HepG2 (cell line): Measurements from ENCODE around the gene NDST1. TPM values are rescaled to one million over a fixed set of nuclear protein-coding genes. Genes with fewer than 3 reads are reported as not detected.

Experiments
- CAMTA2 ChIP-seq: sonication (generic); formaldehyde crosslinking; IDR thresholded peaks from 2 replicates; pipeline ENCODE4 v1.4.0; 2020; ENCODE audit warnings: mild to moderate bottlenecking, missing genetic modification reagents, borderline replicate concordance
- EEA1 ChIP-seq: sonication (generic); formaldehyde crosslinking; IDR thresholded peaks from 2 replicates; pipeline ENCODE4 v1.5.1; 2020; ENCODE audit warnings: mild to moderate bottlenecking, missing genetic modification reagents, borderline replicate concordance
- FOXM1 ChIP-seq: sonication (generic); formaldehyde crosslinking; IDR thresholded peaks from 2 replicates; pipeline ENCODE4 v1.5.0; 2020; ENCODE audit warnings: missing genetic modification reagents
- HNF4A ChIP-seq: sonication (generic); formaldehyde crosslinking; IDR thresholded peaks from 2 replicates; pipeline ENCODE4 v1.4.0; 2020; ENCODE audit warnings: missing genetic modification reagents
- HOXD1 ChIP-seq: sonication (generic); formaldehyde crosslinking; IDR thresholded peaks from 2 replicates; pipeline ENCODE4 v1.5.0; 2020; ENCODE audit warnings: missing genetic modification reagents
- JDP2 ChIP-seq: sonication (generic); formaldehyde crosslinking; IDR thresholded peaks from 2 replicates; pipeline ENCODE4 v1.8.1; 2022; ENCODE audit warnings: missing genetic modification reagents, borderline replicate concordance
- JUNB ChIP-seq: sonication (generic); formaldehyde crosslinking; IDR thresholded peaks from 2 replicates; pipeline ENCODE4 v1.8.0; 2022; ENCODE audit warnings: missing genetic modification reagents, mild to moderate bottlenecking, borderline replicate concordance
- NAIF1 ChIP-seq: sonication (generic); formaldehyde crosslinking; IDR thresholded peaks from 2 replicates; pipeline ENCODE4 v1.5.0; 2020; ENCODE audit warnings: mild to moderate bottlenecking, missing genetic modification reagents, borderline replicate concordance
- PAX8 ChIP-seq: sonication (generic); formaldehyde crosslinking; IDR thresholded peaks from 2 replicates; pipeline ENCODE4 v1.8.0; 2022; ENCODE audit warnings: mild to moderate bottlenecking, missing genetic modification reagents, borderline replicate concordance
- THYN1 ChIP-seq: sonication (generic); formaldehyde crosslinking; IDR thresholded peaks from 2 replicates; pipeline ENCODE4 v1.8.1; 2023; ENCODE audit warnings: low read depth, mild to moderate bottlenecking, moderate library complexity, missing genetic modification reagents, borderline replicate concordance
- ZNF292 ChIP-seq: sonication (generic); formaldehyde crosslinking; IDR thresholded peaks from 2 replicates; pipeline ENCODE4 v1.8.1; 2022; ENCODE audit warnings: mild to moderate bottlenecking, low read depth, missing genetic modification reagents, borderline replicate concordance
- ZNF451 ChIP-seq: sonication (generic); formaldehyde crosslinking; IDR thresholded peaks from 2 replicates; pipeline ENCODE4 v1.5.0; 2020; ENCODE audit warnings: mild to moderate bottlenecking, missing genetic modification reagents
- ZNF567 ChIP-seq: sonication (generic); formaldehyde crosslinking; IDR thresholded peaks from 2 replicates; pipeline ENCODE4 v1.8.1; 2023; ENCODE audit warnings: mild to moderate bottlenecking, missing genetic modification reagents, borderline replicate concordance
- polyA plus RNA-seq, 8 experiments: library from polyadenylated mRNA; depleted of rRNA in 3 of 8; stranded (reverse) in 7 of 8; unstranded in 1 of 8; fragments of >200 nt; fragmentation: Illumina TruSeq in 4 of 8; extraction: Trizol in 4 of 8; gene quantifications; 2 replicates each; pipeline versions ENCODE4 v1.2.1 to v1.2.3, GENCODE V29; 2011 to 2016; ENCODE audit warnings: low read depth in 4 of 8, missing spikeins in 1 of 8, mixed read lengths in 1 of 8; ENCODE audit not compliant: insufficient read depth in 1 of 8
- total RNA-seq, 5 experiments: library from RNA; depleted of rRNA; stranded (reverse); fragments of >200 nt; fragmentation: Illumina TruSeq; extraction: Trizol; gene quantifications; 2 replicates each; pipeline ENCODE4 v1.2.3, GENCODE V29; 2016; ENCODE audit warnings: low read depth in 1 of 5
- TF ChIP-seq, protein P1 (sequence below): sonication (generic); formaldehyde crosslinking; conservative IDR thresholded peaks from 2 replicates; pipeline ENCODE4 v1.8.0; 2022; ENCODE audit warnings: low read depth, missing genetic modification reagents
- TF ChIP-seq, protein P2 (sequence below): sonication (generic); formaldehyde crosslinking; IDR thresholded peaks from 2 replicates; pipeline ENCODE4 v1.4.0; 2020; ENCODE audit warnings: missing genetic modification reagents, borderline replicate concordance
- TF ChIP-seq, protein P3 (sequence below): sonication (generic); formaldehyde crosslinking; IDR thresholded peaks from 2 replicates; pipeline ENCODE4 v1.5.0; 2020; ENCODE audit warnings: missing genetic modification reagents
- TF ChIP-seq, protein P4 (sequence below): sonication (generic); formaldehyde crosslinking; IDR thresholded peaks from 2 replicates; pipeline ENCODE4 v1.8.0; 2022; ENCODE audit warnings: mild to moderate bottlenecking, missing genetic modification reagents; ENCODE audit not compliant: insufficient replicate concordance
- TF ChIP-seq, protein P5 (sequence below): sonication (generic); formaldehyde crosslinking; IDR thresholded peaks from 2 replicates; pipeline ENCODE4 v1.4.0; 2020; ENCODE audit warnings: missing genetic modification reagents, borderline replicate concordance

NDST1 gene
- total and polyA plus RNA-seq, 2 of the 13 experiments (the other 11 are each of a cell fraction or from before 2014, with no cell fraction given), result 23.8 to 26.2 TPM

DNA sequence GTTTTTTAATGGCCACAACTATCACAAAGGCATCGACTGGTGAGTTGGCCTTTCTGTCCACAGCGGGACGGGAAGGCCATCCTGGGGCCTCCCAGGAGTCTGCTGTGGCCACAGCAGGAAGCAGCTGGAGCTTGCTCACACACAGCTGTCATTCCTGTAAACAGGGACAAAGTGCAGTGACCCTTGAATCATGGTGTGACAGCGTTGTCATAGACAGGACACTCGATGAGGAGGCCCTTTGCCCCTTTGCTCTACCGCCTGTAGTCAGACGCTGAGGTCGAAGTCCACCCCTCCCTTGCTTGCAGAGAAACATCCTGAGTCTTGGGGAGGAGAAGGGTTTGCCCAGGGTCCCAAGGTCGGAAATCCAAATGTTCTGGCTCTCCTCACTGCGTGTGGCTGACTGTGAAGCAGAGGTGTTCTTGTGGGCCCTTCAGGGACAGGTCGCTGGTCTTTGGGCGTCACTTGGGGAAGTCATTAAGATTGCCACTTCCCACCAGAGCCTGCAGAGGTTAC is 35.1 kb downstream of the NDST1 start (continued):
- TF ChIP-seq ZNF567 (CRISPR knock-in tag) (peak; percentile 38), ZNF292 (peak; percentile 97; the same call in 1 of the 2 replicates), JDP2 (CRISPR knock-in tag) (peak; percentile 86; the same call in 1 of the 2 replicates), FOXM1 (CRISPR knock-in tag) (no peak), THYN1 (CRISPR knock-in tag) (no peak), HNF4A (peak; percentile 100), JUNB (CRISPR knock-in tag) (peak; percentile 90), EEA1 (no peak), ZNF451 (CRISPR knock-in tag) (peak; percentile 98), HOXD1 (CRISPR knock-in tag) (peak; percentile 98), PAX8 (CRISPR knock-in tag) (no peak), CAMTA2 (CRISPR knock-in tag) (no peak), NAIF1 (CRISPR knock-in tag) (peak; percentile 81)
- TF ChIP-seq, protein P1, sequence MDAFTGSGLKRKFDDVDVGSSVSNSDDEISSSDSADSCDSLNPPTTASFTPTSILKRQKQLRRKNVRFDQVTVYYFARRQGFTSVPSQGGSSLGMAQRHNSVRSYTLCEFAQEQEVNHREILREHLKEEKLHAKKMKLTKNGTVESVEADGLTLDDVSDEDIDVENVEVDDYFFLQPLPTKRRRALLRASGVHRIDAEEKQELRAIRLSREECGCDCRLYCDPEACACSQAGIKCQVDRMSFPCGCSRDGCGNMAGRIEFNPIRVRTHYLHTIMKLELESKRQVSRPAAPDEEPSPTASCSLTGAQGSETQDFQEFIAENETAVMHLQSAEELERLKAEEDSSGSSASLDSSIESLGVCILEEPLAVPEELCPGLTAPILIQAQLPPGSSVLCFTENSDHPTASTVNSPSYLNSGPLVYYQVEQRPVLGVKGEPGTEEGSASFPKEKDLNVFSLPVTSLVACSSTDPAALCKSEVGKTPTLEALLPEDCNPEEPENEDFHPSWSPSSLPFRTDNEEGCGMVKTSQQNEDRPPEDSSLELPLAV (CRISPR knock-in tag), result no peak
- TF ChIP-seq, protein P2, sequence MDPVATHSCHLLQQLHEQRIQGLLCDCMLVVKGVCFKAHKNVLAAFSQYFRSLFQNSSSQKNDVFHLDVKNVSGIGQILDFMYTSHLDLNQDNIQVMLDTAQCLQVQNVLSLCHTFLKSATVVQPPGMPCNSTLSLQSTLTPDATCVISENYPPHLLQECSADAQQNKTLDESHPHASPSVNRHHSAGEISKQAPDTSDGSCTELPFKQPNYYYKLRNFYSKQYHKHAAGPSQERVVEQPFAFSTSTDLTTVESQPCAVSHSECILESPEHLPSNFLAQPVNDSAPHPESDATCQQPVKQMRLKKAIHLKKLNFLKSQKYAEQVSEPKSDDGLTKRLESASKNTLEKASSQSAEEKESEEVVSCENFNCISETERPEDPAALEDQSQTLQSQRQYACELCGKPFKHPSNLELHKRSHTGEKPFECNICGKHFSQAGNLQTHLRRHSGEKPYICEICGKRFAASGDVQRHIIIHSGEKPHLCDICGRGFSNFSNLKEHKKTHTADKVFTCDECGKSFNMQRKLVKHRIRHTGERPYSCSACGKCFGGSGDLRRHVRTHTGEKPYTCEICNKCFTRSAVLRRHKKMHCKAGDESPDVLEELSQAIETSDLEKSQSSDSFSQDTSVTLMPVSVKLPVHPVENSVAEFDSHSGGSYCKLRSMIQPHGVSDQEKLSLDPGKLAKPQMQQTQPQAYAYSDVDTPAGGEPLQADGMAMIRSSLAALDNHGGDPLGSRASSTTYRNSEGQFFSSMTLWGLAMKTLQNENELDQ (CRISPR knock-in tag), result 0 out of 2 replicates have a peak, but pooled peaks have one; percentile 43
- TF ChIP-seq, protein P3, sequence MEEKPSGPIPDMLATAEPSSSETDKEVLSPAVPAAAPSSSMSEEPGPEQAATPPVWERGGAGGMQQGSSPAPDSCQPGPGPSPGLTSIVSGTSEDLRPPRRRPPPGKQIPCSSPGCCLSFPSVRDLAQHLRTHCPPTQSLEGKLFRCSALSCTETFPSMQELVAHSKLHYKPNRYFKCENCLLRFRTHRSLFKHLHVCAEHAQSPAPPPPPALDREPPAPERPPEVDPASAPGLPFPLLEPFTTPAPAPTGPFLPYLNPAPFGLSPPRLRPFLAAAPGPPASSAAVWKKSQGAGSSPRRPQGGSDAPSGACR (CRISPR knock-in tag), result peak; percentile 99
- TF ChIP-seq, protein P4, sequence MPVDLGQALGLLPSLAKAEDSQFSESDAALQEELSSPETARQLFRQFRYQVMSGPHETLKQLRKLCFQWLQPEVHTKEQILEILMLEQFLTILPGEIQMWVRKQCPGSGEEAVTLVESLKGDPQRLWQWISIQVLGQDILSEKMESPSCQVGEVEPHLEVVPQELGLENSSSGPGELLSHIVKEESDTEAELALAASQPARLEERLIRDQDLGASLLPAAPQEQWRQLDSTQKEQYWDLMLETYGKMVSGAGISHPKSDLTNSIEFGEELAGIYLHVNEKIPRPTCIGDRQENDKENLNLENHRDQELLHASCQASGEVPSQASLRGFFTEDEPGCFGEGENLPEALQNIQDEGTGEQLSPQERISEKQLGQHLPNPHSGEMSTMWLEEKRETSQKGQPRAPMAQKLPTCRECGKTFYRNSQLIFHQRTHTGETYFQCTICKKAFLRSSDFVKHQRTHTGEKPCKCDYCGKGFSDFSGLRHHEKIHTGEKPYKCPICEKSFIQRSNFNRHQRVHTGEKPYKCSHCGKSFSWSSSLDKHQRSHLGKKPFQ (CRISPR knock-in tag), result peak; percentile 98
- TF ChIP-seq, protein P5, sequence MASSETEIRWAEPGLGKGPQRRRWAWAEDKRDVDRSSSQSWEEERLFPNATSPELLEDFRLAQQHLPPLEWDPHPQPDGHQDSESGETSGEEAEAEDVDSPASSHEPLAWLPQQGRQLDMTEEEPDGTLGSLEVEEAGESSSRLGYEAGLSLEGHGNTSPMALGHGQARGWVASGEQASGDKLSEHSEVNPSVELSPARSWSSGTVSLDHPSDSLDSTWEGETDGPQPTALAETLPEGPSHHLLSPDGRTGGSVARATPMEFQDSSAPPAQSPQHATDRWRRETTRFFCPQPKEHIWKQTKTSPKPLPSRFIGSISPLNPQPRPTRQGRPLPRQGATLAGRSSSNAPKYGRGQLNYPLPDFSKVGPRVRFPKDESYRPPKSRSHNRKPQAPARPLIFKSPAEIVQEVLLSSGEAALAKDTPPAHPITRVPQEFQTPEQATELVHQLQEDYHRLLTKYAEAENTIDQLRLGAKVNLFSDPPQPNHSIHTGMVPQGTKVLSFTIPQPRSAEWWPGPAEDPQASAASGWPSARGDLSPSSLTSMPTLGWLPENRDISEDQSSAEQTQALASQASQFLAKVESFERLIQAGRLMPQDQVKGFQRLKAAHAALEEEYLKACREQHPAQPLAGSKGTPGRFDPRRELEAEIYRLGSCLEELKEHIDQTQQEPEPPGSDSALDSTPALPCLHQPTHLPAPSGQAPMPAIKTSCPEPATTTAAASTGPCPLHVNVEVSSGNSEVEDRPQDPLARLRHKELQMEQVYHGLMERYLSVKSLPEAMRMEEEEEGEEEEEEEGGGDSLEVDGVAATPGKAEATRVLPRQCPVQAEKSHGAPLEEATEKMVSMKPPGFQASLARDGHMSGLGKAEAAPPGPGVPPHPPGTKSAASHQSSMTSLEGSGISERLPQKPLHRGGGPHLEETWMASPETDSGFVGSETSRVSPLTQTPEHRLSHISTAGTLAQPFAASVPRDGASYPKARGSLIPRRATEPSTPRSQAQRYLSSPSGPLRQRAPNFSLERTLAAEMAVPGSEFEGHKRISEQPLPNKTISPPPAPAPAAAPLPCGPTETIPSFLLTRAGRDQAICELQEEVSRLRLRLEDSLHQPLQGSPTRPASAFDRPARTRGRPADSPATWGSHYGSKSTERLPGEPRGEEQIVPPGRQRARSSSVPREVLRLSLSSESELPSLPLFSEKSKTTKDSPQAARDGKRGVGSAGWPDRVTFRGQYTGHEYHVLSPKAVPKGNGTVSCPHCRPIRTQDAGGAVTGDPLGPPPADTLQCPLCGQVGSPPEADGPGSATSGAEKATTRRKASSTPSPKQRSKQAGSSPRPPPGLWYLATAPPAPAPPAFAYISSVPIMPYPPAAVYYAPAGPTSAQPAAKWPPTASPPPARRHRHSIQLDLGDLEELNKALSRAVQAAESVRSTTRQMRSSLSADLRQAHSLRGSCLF (CRISPR knock-in tag), result no peak
